B cell (primary cell): ENCODE results near the gene DIAPH1. TPM values are rescaled to one million over a fixed set of nuclear protein-coding genes. Genes with fewer than 3 reads are reported as not detected.

Source experiments
- ATAC-seq: fragments of 200-7000 bp; cut with Tn5 transposase; one replicate; pipeline ENCODE4 v1.10.0; 2021; ENCODE audit warnings: low read depth, mild to moderate bottlenecking, moderate number of reproducible peaks, moderate library complexity
- CTCF ChIA-PET: fragments of 350-600 bp; sonication (Branson Sonifier 250); formaldehyde crosslinking; loops from one replicate; lab custom pipeline; 2021; ENCODE audit warnings: antibody characterized with exemption, inconsistent platforms; lab: Charles Lee
- POLR2A ChIA-PET: fragments of 350-600 bp; sonication (Branson Sonifier 250); formaldehyde crosslinking; loops from one replicate; lab custom pipeline; 2021; ENCODE audit warnings: antibody characterized with exemption; lab: Charles Lee
- DNase-seq: peaks from one replicate; pipeline ENCODE4 v3.0.0; 2013
- H2AFZ ChIP-seq: 2 replicates; pipeline ENCODE4 v1.6.1; 2012; ENCODE audit warnings: mild to moderate bottlenecking, low read depth, low read length; ENCODE audit not compliant: insufficient read depth, poor library complexity, severe bottlenecking
- H3K27ac ChIP-seq, 2 donors: 1 replicate in 1 of 2; 2 replicates in 1 of 2; pipeline ENCODE4 v1.5.1; 2012 to 2013; ENCODE audit warnings: low read length in 2 of 2, mild to moderate bottlenecking in 2 of 2, moderate library complexity in 1 of 2
- H3K27me3 ChIP-seq, 4 experiments: fragments of 200-600 bp in 1 of 4; sonication (generic) in 1 of 4; replicated peaks in 1 of 4; 1 replicate in 2 of 4; 2 replicates in 2 of 4; pipeline versions ENCODE4 v1.6.1 to v1.7.0; 2013 to 2016; ENCODE audit warnings: low read length in 3 of 4, mild to moderate bottlenecking in 2 of 4, mixed read lengths in 1 of 4, moderate library complexity in 1 of 4; ENCODE audit not compliant: insufficient read depth in 4 of 4, control insufficient read depth in 3 of 4; ENCODE audit errors: control extremely low read depth in 1 of 4
- H3K36me3 ChIP-seq, 2 experiments: replicated peaks in 1 of 2; 1 replicate in 1 of 2; 2 replicates in 1 of 2; pipeline versions ENCODE4 v1.6.1 to v1.7.1; 2013; ENCODE audit warnings: low read length in 1 of 2; ENCODE audit not compliant: insufficient read depth in 2 of 2, control insufficient read depth in 1 of 2; ENCODE audit errors: control extremely low read depth in 1 of 2, extremely low read depth in 1 of 2
- H3K4me1 ChIP-seq, 2 donors: fragments of 200-600 bp in 1 of 2; sonication (generic) in 1 of 2; 1 replicate in 1 of 2; 2 replicates in 1 of 2; pipeline versions ENCODE4 v1.5.1 to v1.6.1; 2013 to 2017; ENCODE audit warnings: low read length in 2 of 2; ENCODE audit not compliant: control insufficient read depth in 2 of 2, insufficient read depth in 2 of 2
- H3K4me2 ChIP-seq: replicated peaks from 2 replicates; pipeline ENCODE3; 2012; ENCODE audit warnings: mild to moderate bottlenecking, low read depth, low read length; ENCODE audit not compliant: poor library complexity, severe bottlenecking
- H3K4me3 ChIP-seq, 5 experiments: fragments of 200-600 bp in 1 of 5; sonication (generic) in 1 of 5; 1 replicate in 3 of 5; 2 replicates in 2 of 5; pipeline versions ENCODE4 v1.5.1 to v1.7.0; 2011 to 2016; ENCODE audit warnings: low read length in 4 of 5, mild to moderate bottlenecking in 4 of 5, low read depth in 2 of 5, control low read depth in 1 of 5, moderate library complexity in 1 of 5; ENCODE audit not compliant: insufficient read depth in 1 of 5; ENCODE audit errors: control extremely low read depth in 1 of 5, extremely low read depth in 1 of 5
- H3K79me2 ChIP-seq: fragments of 200-600 bp; sonication (generic); one replicate; pipeline ENCODE4 v1.6.0; 2016; ENCODE audit warnings: low read length; ENCODE audit not compliant: control insufficient read depth, insufficient read depth
- H3K9ac ChIP-seq: fragments of 200-600 bp; sonication (generic); 2 replicates; pipeline ENCODE4 v1.6.1; 2017; ENCODE audit warnings: mild to moderate bottlenecking, low read length, moderate library complexity
- H3K9me3 ChIP-seq, 3 donors: one replicate each; pipeline versions ENCODE4 v1.6.1 to v1.7.1; 2013; ENCODE audit warnings: low read length in 2 of 3; ENCODE audit not compliant: control insufficient read depth in 2 of 3, insufficient read depth in 1 of 3; ENCODE audit errors: control extremely low read depth in 1 of 3
- H4K20me1 ChIP-seq: 2 replicates; pipeline ENCODE4 v1.6.0; 2012; ENCODE audit warnings: mild to moderate bottlenecking, low read length; ENCODE audit not compliant: insufficient read depth, control insufficient read depth, poor library complexity, severe bottlenecking
- H3K27ac Mint-ChIP-seq: one replicate; pipeline ENCODE4 v1.8.0; 2021; ENCODE audit warnings: mixed read lengths
- H3K27me3 Mint-ChIP-seq: one replicate; pipeline ENCODE4 v1.8.0; 2021; ENCODE audit warnings: mixed read lengths
- H3K4me1 Mint-ChIP-seq: one replicate; pipeline ENCODE4 v1.8.0; 2021; ENCODE audit warnings: mixed read lengths
- H3K4me3 Mint-ChIP-seq: one replicate; pipeline ENCODE4 v1.8.0; 2021; ENCODE audit warnings: mixed read lengths
- H3K9me3 Mint-ChIP-seq: one replicate; pipeline ENCODE4 v1.8.0; 2022; ENCODE audit warnings: mixed read lengths; ENCODE audit not compliant: insufficient read depth
- CTCF ChIP-seq: fragments of 200-600 bp; IDR thresholded peaks from one replicate; pipeline ENCODE4 v1.8.0; 2022; ENCODE audit warnings: antibody characterized with exemption, mild to moderate bottlenecking
- EZH2 ChIP-seq: IDR thresholded peaks from 2 replicates; pipeline ENCODE4 v1.6.1; 2012; ENCODE audit warnings: borderline replicate concordance, low read depth, mild to moderate bottlenecking, moderate library complexity, low read length; ENCODE audit not compliant: insufficient read depth, poor library complexity, severe bottlenecking
- WGBS: methylation state at CpG from one replicate; pipeline ENCODE4 v1.1.5; 2013; ENCODE audit warnings: missing lambda C conversion rate; ENCODE audit not compliant: insufficient coverage; 5-methylcytosine and 5-hydroxymethylcytosine counted together
- intact Hi-C: fragments of 100-400 bp; cut with micrococcal nuclease; formaldehyde crosslinking; loops from one replicate; pipeline ENCODE4 v1.10.0; 2022
- polyA plus RNA-seq: library from polyadenylated mRNA; depleted of rRNA; stranded (reverse); fragments of >200 nt; gene quantifications from 2 replicates; pipeline ENCODE4 v1.2.3, GENCODE V29; 2012
- total RNA-seq, 2 donors: library from RNA; stranded (reverse); fragments of 120-200 nt in 1 of 2; gene quantifications; 1 replicate in 1 of 2; 2 replicates in 1 of 2; pipeline versions ENCODE4 v1.2.3 to v1.2.4, GENCODE V29; 2013 to 2022

Gene DIAPH1
- total and polyA plus RNA-seq, 2 donors (not counting 1 experiment from before 2014, with no cell fraction given) = 59.7 to 113 TPM

DNA sequence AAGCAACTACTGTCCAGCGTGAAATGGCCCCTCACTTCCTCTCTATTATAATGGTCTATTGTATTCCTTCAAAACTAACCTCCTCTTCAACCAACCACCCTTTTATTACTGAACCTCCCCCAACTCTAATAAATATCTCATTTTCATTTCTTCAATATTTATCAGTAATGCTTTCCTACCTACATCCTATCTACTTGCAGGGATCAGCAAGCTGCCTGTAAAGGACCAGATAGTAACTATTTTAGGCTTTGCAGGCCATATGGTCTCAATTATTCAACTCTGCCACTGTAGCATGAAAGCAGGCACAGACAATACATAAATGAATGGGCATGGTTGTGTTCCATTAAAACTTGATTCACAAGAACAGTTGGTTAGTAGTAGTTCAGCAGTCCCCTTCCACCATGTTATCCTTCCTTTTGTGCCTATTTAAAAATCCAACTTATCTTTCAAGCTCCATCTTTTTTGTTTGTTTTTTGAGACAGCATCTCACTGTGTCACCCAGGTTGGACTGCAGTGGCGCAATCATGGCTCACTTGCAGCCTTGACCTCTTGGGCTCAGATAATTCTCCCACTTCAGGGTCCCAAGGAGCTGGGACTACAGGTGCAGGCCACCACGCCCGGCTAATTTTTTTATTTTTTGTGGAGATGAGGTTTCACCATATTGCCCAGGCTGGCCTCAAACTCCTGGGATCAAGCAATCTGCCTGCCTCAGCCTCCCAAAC lies 84.1 kb downstream of the DIAPH1 start:
- Mint-ChIP-seq H3K4me3 (no peak overlapping the region), H3K27me3 (no peaks in the 10 kb centered on the region), H3K4me1 (no peaks in the 10 kb centered on the region), H3K9me3 (no peaks in the 10 kb centered on the region), H3K27ac (no peak overlapping the region)
- no peak overlapping the region for H2AFZ ChIP-seq
- TF ChIP-seq CTCF = no peak
- TF ChIP-seq EZH2 = no peak
- H4K20me1 ChIP-seq = no peaks in the 10 kb centered on the region
- H3K9me3 ChIP-seq = no peaks in the 10 kb centered on the region
- H3K4me2 ChIP-seq = no peak overlapping the region
- ChIA-PET POLR2A (interaction anchor here (0.6 kb wide), 1 partner anchor 70 kb away, joined by 4 read pairs; no protein-coding TSS in a partner anchor), CTCF (interaction anchor here (0.6 to 4.8 kb wide), 6 partner anchors 10 to 124 kb away, joined by 3 to 23 read pairs (median 3); no protein-coding TSS in a partner anchor)
- ATAC-seq = no peak
- peaks cover 5 to 9% of the 10 kb centered on the region in 2 donors for H3K4me1 ChIP-seq
- WGBS = 100% methylated on average over 1 of the region's 4 CpGs
- DNase-seq = no peak
- peaks cover 2 to 47% of the 10 kb centered on the region in 2 experiments for H3K36me3 ChIP-seq
- H3K9ac ChIP-seq = no peak overlapping the region
- intact Hi-C loops = no loop called here
- H3K4me3 ChIP-seq = no peak overlapping the region
- no peak overlapping the region for H3K27ac ChIP-seq
- no peaks in the 10 kb centered on the region for H3K27me3 ChIP-seq
- peaks cover 3% of the 10 kb centered on the region for H3K79me2 ChIP-seq

DNA sequence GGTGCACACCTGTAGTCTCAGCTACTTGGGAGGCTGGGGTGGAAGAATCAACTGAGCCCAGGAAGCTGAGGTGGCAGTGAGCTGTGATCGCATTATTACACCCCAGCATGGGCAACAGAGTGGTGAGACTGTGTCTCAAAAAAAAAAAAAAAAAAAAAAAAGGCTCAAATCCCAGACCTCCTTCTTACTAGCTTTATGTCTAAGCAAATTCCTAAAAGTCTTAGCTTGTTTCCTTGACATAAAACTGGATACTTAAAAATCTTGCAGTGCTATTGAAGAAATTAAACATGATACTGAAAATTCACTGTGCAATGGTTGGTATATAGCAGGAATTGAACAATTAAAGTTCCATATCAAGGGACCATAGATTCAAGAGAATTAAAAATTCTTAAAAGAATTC lies 84.9 kb downstream of the DIAPH1 start:
- TF ChIP-seq CTCF (no peak), EZH2 (no peak)
- intact Hi-C loops = no loop called here
- Histone ChIP-seq H3K79me2 (peaks cover 3% of the 10 kb centered on the region), H3K27ac (no peak overlapping the region), H3K36me3 (peaks cover 2 to 55% of the 10 kb centered on the region in 2 experiments), H3K27me3 (no peaks in the 10 kb centered on the region), H3K9me3 (no peaks in the 10 kb centered on the region), H3K4me3 (no peak overlapping the region), H3K4me1 (peaks cover 5 to 9% of the 10 kb centered on the region in 2 donors), H2AFZ (no peak overlapping the region), H4K20me1 (no peaks in the 10 kb centered on the region), H3K4me2 (no peak overlapping the region), H3K9ac (no peak overlapping the region)
- ChIA-PET POLR2A (interaction anchor here (0.6 kb wide), 1 partner anchor 69 kb away, joined by 4 read pairs; no protein-coding TSS in a partner anchor), CTCF (interaction anchor here (0.6 to 4.8 kb wide), 6 partner anchors 9 to 58 kb away, joined by 3 to 23 read pairs (median 4); no protein-coding TSS in a partner anchor)
- ATAC-seq = no peak
- DNase-seq = no peak
- Mint-ChIP-seq H3K27me3 (no peaks in the 10 kb centered on the region), H3K4me3 (no peak overlapping the region), H3K9me3 (no peaks in the 10 kb centered on the region), H3K4me1 (no peaks in the 10 kb centered on the region), H3K27ac (no peak overlapping the region)
- WGBS = no CpG with 5 or more reads among the region's 1 CpG
